Endothelial cell of umbilical vein (primary cell): ENCODE measurements around the gene NXPH4. TPM values are rescaled to one million over a fixed set of nuclear protein-coding genes. Genes with fewer than 3 reads are reported as not detected.

Experiments used
- BruUV-seq: library from RNA; stranded (reverse); fragments of 400-500 nt; replicated peaks from 2 replicates; lab custom pipeline; 2021; lab: Mats Ljungman, UMichigan
- CTCF ChIA-PET: fragments of 300-600, 350-600 bp; sonication (Branson Sonifier 250); formaldehyde crosslinking; loops from one replicate; lab custom pipeline; 2021; ENCODE audit warnings: antibody characterized with exemption, inconsistent platforms; lab: Charles Lee
- POLR2A ChIA-PET: fragments of 300-600, 350-600 bp; sonication (Branson Sonifier 250); formaldehyde crosslinking; loops from one replicate; lab custom pipeline; 2021; ENCODE audit warnings: antibody characterized with exemption, inconsistent platforms; lab: Charles Lee
- DNase-seq: peaks from one replicate; pipeline ENCODE4 v3.0.0-alpha.2; 2011; ENCODE audit warnings: low read depth, low spot score
- FAIRE-seq: peaks from 2 replicates; lab custom pipeline; 2011; peaks lifted over from hg19 to GRCh38; lab: Jason Lieb, UNC
- H2AFZ ChIP-seq: 2 replicates; pipeline ENCODE4 v1.6.0; 2012; ENCODE audit warnings: low read depth, low read length, control low read depth, inconsistent platforms
- H3K27ac ChIP-seq: 2 replicates; pipeline ENCODE4 v1.5.1; 2011; ENCODE audit warnings: low read depth, mild to moderate bottlenecking, control low read depth, low read length, moderate library complexity; ENCODE audit not compliant: insufficient read depth
- H3K27me3 ChIP-seq, 2 experiments: 2 replicates each; pipeline versions ENCODE4 v1.6.0 to v1.6.1; 2011; ENCODE audit warnings: low read length in 2 of 2, mixed read lengths in 1 of 2; ENCODE audit not compliant: control insufficient read depth in 2 of 2, insufficient read depth in 2 of 2
- H3K36me3 ChIP-seq, 2 experiments: 2 replicates in 1 of 2; 3 replicates in 1 of 2; pipeline ENCODE4 v1.5.1; 2011; ENCODE audit warnings: low read length in 2 of 2, mild to moderate bottlenecking in 1 of 2, moderate library complexity in 1 of 2; ENCODE audit not compliant: control insufficient read depth in 2 of 2, insufficient read depth in 2 of 2; ENCODE audit errors: extremely low read depth in 1 of 2
- H3K4me1 ChIP-seq: 3 replicates; pipeline ENCODE4 v1.5.1; 2011; ENCODE audit warnings: mild to moderate bottlenecking, low read length; ENCODE audit not compliant: control insufficient read depth, insufficient read depth; ENCODE audit errors: extremely low read depth
- H3K4me2 ChIP-seq: 2 replicates; pipeline ENCODE4 v1.6.1; 2011; ENCODE audit warnings: low read length, control low read depth, mixed read lengths; ENCODE audit not compliant: insufficient read depth
- H3K4me3 ChIP-seq, 3 experiments: fragments of 200-600 bp in 1 of 3; sonication (generic), shearing (Covaris generic) in 1 of 3; replicated peaks in 1 of 3; 2 replicates each; pipeline ENCODE4 v1.5.1; 2011 to 2016; ENCODE audit warnings: control low read depth in 3 of 3, low read length in 3 of 3, mild to moderate bottlenecking in 2 of 3, inconsistent platforms in 1 of 3, low read depth in 1 of 3, moderate library complexity in 1 of 3; ENCODE audit not compliant: insufficient read depth in 1 of 3
- H3K79me2 ChIP-seq: 2 replicates; pipeline ENCODE4 v1.6.0; 2012; ENCODE audit warnings: low read length, inconsistent platforms; ENCODE audit not compliant: control insufficient read depth, insufficient read depth
- H3K9ac ChIP-seq: replicated peaks from 2 replicates; pipeline ENCODE3; 2011; ENCODE audit warnings: low read length, control low read depth; ENCODE audit not compliant: insufficient read depth; ENCODE audit errors: extremely low read depth
- H3K9me1 ChIP-seq: replicated peaks from 3 replicates; pipeline ENCODE4 v1.6.0; 2011; ENCODE audit warnings: mild to moderate bottlenecking, low read length; ENCODE audit not compliant: control insufficient read depth, insufficient read depth; ENCODE audit errors: extremely low read depth
- H3K9me3 ChIP-seq: replicated peaks from 2 replicates; pipeline ENCODE4 v1.5.1; 2012; ENCODE audit warnings: low read length, inconsistent platforms; ENCODE audit not compliant: control insufficient read depth, insufficient read depth
- H4K20me1 ChIP-seq: replicated peaks from 2 replicates; pipeline ENCODE3; 2011; ENCODE audit warnings: mild to moderate bottlenecking, low read length; ENCODE audit not compliant: control insufficient read depth, insufficient read depth; ENCODE audit errors: extremely low read depth
- CTCF ChIP-seq, 2 donors: IDR thresholded peaks; 1 replicate in 1 of 2; 2 replicates in 1 of 2; pipeline ENCODE4 v1.5.1; 2011; ENCODE audit warnings: low read length in 2 of 2, mild to moderate bottlenecking in 2 of 2, moderate library complexity in 2 of 2, control low read depth in 1 of 2, inconsistent platforms in 1 of 2, low read depth in 1 of 2; ENCODE audit not compliant: insufficient read depth in 1 of 2; ENCODE audit errors: extremely low read depth in 1 of 2
- EZH2 ChIP-seq: IDR thresholded peaks from 2 replicates; pipeline ENCODE4 v1.6.1; 2012; ENCODE audit warnings: borderline replicate concordance, low read depth, mild to moderate bottlenecking, moderate library complexity, low read length, inconsistent platforms; ENCODE audit not compliant: severe bottlenecking
- FOS ChIP-seq: IDR thresholded peaks from 2 replicates; pipeline ENCODE4 v1.6.1; 2011; ENCODE audit warnings: mild to moderate bottlenecking, low read length, moderate library complexity, borderline replicate concordance; ENCODE audit not compliant: insufficient read depth
- GATA2 ChIP-seq: IDR thresholded peaks from 2 replicates; pipeline ENCODE4 v1.7.0; 2011; ENCODE audit warnings: low read depth, mild to moderate bottlenecking, moderate library complexity, mixed read lengths, low read length; ENCODE audit not compliant: insufficient read length, insufficient read depth
- JUN ChIP-seq: IDR thresholded peaks from 2 replicates; pipeline ENCODE4 v1.6.1; 2011; ENCODE audit warnings: borderline replicate concordance, low read depth; ENCODE audit not compliant: insufficient read length, insufficient read depth
- MAX ChIP-seq: IDR thresholded peaks from 2 replicates; pipeline ENCODE4 v1.6.1; 2011; ENCODE audit not compliant: insufficient read depth, insufficient read length
- MYC ChIP-seq: IDR thresholded peaks from one replicate; pipeline ENCODE4 v1.6.1; 2011; ENCODE audit warnings: mild to moderate bottlenecking, low read depth, low read length
- POLR2A ChIP-seq: IDR thresholded peaks from 2 replicates; pipeline ENCODE4 v1.6.1; 2012; ENCODE audit warnings: low read depth, mild to moderate bottlenecking, control low read depth, low read length
- POLR2AphosphoS5 ChIP-seq: IDR thresholded peaks from 2 replicates; pipeline ENCODE4 v1.6.1; 2012; ENCODE audit warnings: low read depth, mild to moderate bottlenecking, control low read depth, low read length, moderate library complexity; ENCODE audit not compliant: insufficient read depth
- dilution Hi-C: fragments of 300-500 bp; cut with MboI; formaldehyde crosslinking; loops from one replicate; pipeline ENCODE4 v1.15.0; 2019; ENCODE audit warnings: low sequenced_read_pairs; ENCODE audit not compliant: extremely low pct_ligation_motif_present
- intact Hi-C: fragments of 100-400 bp; cut with micrococcal nuclease; formaldehyde crosslinking; loops from one replicate; pipeline ENCODE4 v1.10.0; 2022
- polyA plus RNA-seq, 4 experiments: library from polyadenylated mRNA; depleted of rRNA in 3 of 4; stranded (reverse) in 3 of 4; unstranded in 1 of 4; fragments of >200 nt; gene quantifications; 2 replicates each; pipeline versions ENCODE4 v1.2.1 to v1.2.3, GENCODE V29; 2011 to 2012; ENCODE audit warnings: missing spikeins in 1 of 4
- total RNA-seq: library from RNA; stranded (reverse); gene quantifications from 2 replicates; pipeline ENCODE4 v1.2.3, GENCODE V29; 2021

NXPH4 gene
- total and polyA plus RNA-seq, 2 donors (not counting 3 experiments of a cell fraction or from before 2014, with no cell fraction given): 0.07 TPM; not detected in 1

- DNase-seq (no peak), FAIRE-seq (no peak)
- Histone ChIP-seq H3K79me2 (no peaks in the 10 kb centered on the region), H3K4me3 (no peak overlapping the region), H3K9me1 (no peaks in the 10 kb centered on the region), H3K4me2 (no peak overlapping the region), H3K9me3 (no peaks in the 10 kb centered on the region), H3K36me3 (no peaks in the 10 kb centered on the region), H4K20me1 (no peaks in the 10 kb centered on the region), H3K9ac (no peak overlapping the region), H3K27me3 (peaks cover 2 to 5% of the 10 kb centered on the region in 2 experiments), H3K27ac (no peak overlapping the region), H2AFZ (no peak overlapping the region), H3K4me1 (no peaks in the 10 kb centered on the region)
- POLR2A ChIA-PET: no interaction called here
- dilution Hi-C loops: no loop called here
- no peak for TF ChIP-seq POLR2AphosphoS5
- no peak for TF ChIP-seq CTCF (IDR thresholded peaks at IDR 0.05; ENCODE audit: extremely low read depth in 1 of 2, insufficient read depth in 1 of 2, low read depth in 1 of 2, low read length in 2 of 2)
- no peak for TF ChIP-seq JUN
- no peak for TF ChIP-seq MAX
- no peak for TF ChIP-seq POLR2A
- no peak for TF ChIP-seq GATA2
- no peak for TF ChIP-seq EZH2
- no peak for TF ChIP-seq FOS
- TF ChIP-seq MYC: no peak
- no TSS peak for BruUV-seq
- CTCF ChIA-PET: interaction anchor here (13.0 kb wide), 1 partner anchor 53 kb away, joined by 429 read pairs; the partner anchor contains the start of gene LRP1
- intact Hi-C loops: no loop called here
Measured at GRCh38 chr12:57177354-57177753, 39.2 kb upstream of the NXPH4 start.
